ENCODE data around the gene MAP2K3.

The MAP2K3 gene

DNA sequence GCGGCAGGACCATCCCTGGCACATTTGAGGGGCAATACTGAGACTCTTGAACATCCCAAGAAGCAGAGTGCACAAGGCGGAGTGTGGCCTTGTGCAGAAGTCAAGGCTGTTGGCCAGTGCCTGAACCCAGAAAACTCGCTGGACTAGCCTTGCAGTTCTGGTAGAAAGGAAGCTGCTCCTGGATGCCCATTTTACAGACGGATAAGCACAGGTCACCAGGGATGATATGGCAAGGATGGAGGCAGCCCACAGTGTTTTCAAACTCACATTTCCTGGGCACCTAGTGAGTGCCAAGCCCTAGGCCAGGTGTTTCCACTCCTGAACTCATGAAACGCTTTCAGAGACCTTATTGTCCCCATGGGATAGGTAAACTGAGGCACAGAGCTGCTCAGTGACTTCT, 1.7 kb upstream of the MAP2K3 start:
- no peak for DNase-seq (ENCODE audit: low read depth in 2 of 2)

DNA sequence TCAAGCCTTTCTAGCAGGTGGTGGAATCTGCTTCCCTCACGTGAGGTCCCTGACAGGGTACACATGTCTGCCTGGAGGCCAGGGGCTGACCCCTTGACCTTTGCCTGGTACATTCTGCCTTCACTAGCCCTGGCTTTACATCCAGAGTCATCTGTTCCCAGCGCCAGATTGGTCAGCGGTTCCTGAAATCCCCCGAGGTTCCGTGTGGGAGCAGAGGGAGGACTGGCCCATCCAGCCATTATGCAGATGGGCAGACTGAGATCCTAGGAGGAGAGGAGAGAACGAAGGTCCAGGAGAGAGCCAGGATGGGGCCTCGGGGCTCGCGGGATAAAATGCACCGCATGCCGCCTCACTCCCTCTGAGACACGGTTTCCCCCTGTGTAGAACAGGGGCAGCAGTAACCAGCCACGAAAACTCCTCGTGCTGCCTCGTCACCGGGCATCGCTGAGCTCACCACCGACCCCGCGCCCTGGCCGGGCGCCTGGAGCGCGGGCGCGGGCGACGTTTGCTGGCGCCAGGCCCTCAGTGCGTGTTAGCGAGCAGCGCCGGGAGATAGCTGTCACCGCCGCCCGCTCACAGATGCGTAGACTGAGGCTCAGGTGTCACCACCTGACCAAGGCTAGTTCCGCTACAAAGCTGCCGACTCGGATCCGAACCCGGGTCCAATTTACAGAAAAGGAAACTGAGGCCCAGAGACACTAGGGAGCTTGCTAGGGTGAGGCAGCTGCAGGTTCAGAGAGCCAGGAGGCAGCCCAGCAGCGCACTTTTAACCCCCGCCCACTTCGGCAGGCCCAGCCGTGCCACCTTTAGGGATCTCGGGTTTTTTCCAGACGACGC, 811 bp upstream of the MAP2K3 start:
- DNase-seq (ENCODE audit: low read depth in 2 of 2) = no peak

DNA sequence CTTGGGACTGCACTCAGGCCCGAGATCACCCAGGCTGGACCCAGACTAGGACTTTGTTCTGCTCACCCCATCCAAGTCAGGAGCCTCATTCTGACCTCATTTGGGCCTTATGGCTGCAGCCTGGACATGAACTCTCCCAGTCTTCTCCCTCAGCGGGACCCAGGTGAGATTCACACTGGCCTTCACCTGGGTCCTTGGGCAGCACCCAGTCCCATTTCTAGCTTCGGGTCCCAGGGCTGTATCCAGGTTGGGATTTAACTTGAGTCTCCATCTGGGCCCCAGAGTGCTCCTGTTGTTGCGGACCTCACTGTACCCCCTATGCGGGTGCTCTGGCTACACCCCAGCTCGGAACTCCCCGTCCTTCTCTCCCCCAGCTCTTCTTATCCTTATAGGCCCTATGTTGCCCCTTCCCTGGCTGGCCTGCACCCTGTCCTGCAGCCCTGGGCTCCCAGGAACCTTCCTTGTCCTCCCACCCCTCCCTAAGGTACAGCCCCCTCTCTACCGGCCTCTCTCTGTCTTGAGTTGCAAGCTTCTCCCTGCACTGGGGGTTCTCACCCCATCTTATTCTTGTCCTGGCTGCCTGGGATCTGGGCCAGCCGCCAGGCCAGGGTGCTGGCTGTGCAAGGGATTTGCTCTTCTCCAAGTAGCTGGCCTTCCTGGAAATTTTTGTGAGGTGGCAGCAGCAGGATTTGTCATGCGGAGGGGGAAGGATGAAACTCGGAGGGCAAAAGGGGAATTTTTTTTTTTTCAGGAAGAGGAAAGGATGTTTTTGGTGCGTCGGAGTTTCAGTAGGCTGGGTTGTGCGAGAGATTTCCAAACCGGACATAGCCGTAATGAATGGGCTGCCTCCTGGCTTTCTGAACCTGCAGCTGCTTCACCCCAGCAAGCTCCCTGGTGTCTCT, 904 bp downstream of the MAP2K3 start:
- DNase-seq (ENCODE audit: low read depth in 2 of 2) = no peak

DNA sequence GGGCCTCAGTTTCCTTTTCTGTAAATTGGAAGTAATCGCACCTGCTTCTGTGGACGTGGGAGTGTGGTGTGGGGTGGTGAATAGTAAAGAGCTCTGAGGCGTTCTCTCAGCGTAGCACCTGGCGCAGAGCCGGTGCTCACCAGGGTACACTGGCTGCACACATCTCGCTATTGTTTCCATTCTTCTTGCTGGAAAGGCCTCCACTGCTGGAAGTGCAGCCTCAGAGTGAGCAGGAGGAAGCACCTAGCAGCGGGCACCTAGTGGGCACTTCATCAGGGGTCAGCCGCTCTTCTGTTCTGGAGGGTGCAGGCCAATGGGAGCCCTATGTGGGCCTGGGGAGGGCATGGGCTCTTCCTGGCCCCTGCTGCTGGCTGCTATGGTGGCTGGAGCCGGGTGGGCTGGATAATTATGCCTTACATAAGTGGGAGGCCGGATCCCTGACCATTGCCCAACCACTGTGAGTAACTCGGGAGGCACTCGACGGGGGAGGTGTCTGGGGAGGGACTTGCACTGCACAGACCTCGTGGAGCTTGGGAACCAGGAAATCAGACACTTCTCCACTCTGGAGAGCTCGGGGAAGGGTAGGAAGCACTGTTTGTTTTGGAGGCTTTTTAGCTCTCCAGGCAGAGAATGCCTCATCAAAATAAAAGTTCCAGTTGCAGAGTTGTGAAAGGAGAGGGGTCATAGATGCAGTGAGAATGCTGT, 1.7 kb downstream of the MAP2K3 start:
- DNase-seq (ENCODE audit: low read depth in 2 of 2) = no peak

DNA sequence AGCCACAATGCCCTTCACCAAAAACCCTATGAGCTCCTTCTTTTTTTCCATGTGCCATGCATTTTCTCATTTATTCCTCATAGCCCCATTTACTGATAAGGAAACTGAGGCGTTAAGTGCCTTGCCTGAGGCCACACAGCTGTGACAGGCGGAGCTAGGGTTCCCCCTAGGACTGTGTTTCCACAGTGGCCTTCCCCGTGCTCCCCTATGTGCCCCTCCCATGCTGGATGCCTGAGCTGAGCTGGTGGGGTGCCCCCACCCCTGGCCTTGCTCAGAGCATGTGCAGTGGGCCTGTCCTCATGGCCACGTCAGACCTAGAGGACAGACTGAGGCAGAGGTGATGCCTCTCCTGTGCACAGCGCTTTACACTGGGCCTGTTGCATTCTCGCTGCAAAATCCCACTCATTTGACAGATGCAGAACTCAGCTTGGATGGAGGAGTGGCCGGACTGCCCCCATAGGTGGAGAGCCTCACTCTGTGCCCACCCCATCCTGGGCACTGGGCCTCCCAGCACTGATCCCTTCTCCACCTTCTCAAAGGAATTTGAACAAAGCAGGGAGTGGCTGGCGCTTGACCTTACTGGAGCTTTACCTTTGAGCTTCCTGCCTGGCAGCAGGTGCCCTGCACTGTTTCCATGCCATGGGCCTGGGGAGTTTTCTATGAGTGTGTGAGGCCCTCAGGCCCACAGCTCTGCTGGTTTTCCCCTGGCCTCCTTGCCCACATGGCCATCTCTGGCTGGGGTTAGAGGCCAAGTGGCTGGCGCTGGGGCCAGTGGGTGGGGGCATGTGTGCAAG, 2.6 kb downstream of the MAP2K3 start:
- no peak for DNase-seq (ENCODE audit: low read depth in 2 of 2)

DNA sequence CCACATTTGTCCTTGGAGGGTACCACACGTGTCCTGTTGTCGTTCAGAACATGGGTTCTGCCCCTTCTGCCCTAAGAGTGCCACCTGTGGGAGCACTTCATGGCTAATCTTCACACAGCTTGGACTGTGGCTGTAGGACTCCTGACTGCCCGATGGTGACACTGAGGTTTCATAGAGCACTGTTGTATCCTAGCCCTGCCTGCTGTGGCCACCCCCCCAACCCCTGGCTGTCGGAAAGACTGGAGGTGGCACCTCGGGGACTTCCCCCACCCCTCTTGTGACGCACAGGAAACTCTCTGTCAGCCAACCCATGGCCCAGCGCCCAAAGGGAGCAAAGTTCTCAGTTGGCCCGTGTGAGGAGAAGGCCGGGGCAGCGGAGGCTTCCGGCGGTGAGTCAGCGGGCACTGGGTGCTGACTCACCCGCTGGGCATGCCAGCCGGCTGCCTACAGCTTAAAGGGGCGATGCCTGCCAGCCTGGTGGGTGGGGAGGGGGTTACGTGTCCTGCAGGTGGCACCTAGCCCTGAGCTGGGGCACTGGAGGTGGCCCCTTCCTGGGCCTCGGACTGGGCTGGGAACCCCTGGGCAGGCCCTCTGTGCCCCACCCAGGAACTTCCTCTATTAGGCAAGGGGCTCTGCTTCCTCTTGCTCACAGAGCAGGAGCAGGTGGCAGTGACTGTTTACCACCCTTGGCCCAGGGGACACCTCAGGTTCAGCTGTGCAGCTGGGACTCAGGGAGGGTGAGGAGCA, 3.4 kb downstream of the MAP2K3 start:
- peak; percentile 86 to 91 for DNase-seq (ENCODE audit: low read depth in 2 of 2)

DNA sequence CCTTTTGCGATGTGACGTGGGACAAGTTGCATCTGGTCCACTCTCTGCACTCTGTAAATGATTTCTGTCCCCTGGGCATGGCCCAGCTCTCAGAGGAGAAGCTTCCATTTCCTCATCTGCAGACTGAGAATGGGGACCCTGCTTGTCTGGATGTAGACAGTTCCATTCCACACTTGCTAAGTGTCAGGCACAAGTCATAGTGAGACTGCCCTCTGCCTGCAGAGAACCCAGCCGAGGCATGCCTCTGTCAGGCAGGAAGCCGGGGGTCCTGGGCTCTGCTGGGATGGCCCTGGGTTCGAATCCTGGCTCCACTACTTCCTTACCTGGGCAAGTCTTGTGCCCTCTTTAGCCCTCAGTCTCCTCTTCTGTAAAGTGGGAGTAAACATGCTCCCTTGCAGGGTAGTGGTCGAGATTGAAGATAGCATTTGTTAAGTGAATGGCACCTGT, 4.1 kb downstream of the MAP2K3 start:
- no peak for DNase-seq (ENCODE audit: low read depth in 2 of 2)

DNA sequence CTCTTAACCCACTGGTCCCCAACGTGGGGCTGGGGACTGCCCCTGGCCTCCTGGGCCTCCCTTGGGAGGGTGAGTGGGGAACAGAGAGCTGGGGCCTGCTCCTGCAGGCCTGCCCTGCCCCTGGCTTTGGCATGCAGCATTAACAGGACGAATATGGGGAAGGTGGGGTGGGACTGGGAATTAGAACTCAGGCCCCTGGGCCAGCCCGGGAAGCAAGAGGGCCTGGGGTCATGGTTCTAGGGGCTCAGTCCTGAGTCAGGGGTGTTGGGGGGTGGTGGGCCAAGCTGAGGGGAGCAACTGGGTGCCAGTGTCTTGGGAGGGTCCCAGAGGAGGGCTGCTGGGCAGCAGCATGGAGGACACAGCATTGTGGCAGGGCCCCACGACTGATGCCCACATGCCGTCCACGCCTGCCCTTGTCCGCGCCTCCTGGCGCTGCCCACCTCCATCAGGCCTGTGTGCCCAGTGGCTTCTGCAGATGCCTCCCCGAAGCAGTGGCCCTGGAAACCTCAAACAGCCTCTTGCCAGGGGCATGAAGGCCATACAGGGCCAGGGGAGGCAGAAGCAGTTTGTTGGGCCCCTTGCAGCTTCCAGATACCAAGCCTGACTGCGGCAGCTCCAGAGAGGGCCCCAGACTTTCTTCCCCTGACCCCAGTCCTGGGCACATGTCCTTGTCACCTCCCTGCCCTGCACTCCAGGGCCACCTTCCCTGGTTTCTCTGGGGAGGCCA, 4.8 kb downstream of the MAP2K3 start:
- DNase-seq (ENCODE audit: low read depth in 2 of 2) = no peak

DNA sequence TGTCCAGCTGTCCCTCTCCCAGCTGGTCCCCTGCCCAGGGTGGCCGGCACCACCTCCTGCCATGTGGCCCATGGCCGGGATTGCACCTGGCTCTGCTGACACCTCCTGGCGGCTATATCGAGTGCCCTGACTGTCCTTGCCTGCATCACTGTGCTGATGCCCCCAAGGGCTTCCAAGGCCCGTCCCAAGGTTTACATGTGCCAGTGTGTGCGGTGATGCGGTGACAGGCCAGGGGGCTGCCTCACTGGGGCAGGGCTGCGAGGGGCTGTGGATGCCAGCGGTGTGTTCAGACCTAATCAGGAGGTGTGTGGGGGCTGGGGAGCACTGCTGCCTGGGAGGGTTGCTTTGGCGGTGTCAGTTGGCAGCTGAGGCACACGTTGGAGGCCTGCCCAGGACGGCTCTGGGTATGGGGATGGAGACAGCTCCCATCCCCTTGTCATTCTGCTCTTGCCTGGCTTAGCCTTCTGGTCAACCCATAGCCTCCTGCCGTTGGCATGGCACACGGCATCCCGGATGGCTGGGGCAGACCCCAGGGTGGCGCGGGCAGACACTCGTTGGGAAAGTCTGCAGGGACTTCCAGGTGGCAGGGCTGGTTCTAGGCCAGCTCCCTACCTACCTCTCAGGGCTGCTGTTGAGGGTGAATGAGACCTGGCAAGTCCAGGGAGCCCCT, 5.5 kb downstream of the MAP2K3 start:
- no peak for DNase-seq (ENCODE audit: low read depth in 2 of 2)

DNA sequence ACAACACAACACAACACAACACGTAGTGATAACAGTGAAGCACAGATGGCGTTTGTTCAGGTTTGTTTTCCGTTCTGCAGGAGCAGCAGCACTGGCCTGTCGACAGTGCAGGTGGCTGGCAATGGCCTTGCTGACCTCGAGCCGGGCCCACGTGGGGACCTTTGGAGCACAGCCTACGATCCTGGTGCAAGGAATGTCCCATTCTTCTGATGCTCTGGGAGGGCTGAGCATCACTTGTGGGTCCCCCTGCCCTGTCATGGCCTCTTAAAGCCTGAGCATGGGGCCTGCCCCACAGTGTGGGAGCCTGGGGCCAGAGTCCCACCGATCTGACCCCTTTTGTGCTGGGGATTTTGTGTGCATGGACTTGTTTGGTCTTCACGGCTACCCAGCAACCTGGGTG, 6.8 kb downstream of the MAP2K3 start:
- DNase-seq (ENCODE audit: low read depth in 2 of 2) = no peak

DNA sequence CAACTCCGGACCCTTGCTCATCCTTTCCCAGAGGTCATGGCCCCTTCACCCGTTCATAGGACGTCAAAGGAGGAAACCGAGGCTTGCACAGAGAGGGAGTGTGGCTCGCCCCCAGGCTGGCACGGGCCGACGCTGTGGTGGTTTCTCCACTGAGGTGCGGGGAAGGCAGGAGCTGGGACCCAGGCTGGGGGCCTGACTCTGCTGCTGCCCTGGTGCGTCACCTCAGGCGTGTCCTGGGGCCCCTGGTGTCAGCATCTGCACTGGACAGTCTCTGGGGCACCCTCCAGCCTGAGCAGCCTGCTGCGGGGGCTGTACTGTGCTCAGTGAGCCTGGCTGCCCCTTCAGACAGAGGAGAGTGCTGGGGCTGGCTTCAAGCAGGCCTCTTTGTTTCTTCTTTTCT, 7.4 kb downstream of the MAP2K3 start:
- no peak for DNase-seq (ENCODE audit: low read depth in 2 of 2)

DNA sequence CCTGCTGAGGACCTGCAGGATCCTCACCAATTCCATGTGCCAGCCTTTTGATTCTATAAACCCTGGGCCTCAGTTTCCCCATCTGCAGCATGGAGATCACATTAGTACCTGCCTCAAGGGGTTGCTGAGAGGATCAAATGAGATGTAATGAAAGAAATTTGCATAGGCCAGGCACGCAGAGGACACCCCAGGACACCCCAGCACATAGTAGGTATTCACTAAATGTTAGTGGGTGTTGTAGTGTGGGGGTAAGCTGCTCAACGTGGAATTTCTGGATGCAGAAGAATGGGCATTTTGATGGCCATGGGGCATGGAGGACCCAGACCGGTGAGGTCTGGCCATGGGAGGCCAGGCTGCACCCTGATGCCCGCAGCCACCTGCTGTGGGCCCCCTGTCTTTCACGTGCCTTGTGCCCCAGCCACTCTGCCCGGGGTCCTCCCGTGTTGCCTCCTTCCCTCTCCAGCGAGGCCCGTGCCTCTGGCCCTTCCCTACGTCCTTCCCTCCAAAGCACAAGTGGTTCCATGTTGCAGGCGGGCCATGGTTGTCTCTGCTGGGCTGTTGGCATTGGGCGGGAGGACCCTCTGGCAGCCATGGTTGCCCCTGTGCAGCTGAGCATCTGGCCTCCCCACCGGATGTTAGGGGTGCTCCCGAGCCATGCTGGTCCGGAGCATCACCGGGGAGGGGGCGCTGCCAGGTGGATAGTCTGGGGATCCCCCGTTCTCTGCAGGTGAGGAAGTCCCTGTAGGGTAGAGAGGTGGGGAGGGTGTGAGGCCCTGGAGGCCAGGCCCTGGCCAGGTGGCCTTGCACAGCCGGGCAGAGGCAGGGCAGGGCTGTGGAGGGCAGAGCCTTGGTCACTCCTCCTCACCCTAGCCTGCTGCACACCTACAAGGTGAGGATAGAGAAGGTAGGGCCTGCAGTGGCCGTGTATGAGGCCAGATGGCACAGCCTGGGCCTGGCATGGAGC, 8.6 kb downstream of the MAP2K3 start:
- DNase-seq (ENCODE audit: low read depth in 2 of 2) = no peak

DNA sequence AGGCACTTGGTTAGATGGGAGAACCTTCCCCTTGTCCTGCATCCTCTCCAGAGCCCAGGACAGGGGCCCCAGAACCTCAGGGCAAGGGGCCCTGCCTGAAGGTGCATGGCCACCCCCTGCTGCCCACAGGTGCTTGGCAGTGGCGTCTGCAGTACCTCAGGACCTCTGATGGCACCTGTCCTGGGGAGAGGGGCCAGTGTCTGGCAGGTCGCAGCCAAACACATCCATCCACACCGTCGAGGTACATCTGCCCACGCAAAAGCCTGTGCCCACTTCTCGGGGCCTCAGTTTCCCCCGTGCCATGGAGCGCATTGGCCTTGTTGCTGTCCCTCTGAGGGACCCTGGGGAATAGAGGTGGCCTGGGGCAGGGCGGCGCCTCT, 9.3 kb downstream of the MAP2K3 start:
- DNase-seq (ENCODE audit: low read depth in 2 of 2) = no peak

DNA sequence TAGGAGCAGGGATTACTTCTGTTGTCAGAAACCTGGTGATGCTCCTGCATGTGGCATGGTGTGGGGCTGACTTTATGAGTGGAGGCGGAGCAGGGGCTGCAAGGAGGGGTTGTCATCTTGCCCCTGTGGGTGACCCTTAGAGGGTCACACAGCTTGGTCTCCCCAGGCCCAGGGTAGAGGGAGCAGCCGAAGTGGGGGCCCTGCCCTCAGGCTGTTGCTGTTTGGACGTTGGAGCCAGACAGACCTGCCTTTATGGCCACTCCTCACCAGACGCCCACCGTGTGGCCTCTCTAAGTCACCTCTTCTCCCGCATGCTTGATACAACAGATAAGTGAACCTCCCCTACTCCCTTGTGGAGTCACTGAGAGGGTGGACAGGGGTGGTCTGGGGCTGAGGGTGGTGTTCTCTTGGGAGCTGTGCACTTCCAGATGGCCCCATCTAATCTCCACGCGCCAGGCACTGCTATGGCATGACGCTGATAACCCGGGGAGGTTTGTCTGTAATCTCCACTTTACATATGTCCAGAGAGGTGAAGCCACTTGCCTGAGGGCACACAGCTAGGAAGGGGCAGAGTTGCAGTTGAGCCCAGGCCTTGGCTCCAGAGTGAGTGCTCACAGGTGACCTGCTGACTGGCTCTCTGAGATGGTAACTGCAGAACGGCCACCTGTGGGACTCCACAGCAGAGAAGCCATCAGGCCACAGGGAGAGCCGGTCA, 10.0 kb downstream of the MAP2K3 start:
- DNase-seq (ENCODE audit: low read depth in 2 of 2) = no peak

DNA sequence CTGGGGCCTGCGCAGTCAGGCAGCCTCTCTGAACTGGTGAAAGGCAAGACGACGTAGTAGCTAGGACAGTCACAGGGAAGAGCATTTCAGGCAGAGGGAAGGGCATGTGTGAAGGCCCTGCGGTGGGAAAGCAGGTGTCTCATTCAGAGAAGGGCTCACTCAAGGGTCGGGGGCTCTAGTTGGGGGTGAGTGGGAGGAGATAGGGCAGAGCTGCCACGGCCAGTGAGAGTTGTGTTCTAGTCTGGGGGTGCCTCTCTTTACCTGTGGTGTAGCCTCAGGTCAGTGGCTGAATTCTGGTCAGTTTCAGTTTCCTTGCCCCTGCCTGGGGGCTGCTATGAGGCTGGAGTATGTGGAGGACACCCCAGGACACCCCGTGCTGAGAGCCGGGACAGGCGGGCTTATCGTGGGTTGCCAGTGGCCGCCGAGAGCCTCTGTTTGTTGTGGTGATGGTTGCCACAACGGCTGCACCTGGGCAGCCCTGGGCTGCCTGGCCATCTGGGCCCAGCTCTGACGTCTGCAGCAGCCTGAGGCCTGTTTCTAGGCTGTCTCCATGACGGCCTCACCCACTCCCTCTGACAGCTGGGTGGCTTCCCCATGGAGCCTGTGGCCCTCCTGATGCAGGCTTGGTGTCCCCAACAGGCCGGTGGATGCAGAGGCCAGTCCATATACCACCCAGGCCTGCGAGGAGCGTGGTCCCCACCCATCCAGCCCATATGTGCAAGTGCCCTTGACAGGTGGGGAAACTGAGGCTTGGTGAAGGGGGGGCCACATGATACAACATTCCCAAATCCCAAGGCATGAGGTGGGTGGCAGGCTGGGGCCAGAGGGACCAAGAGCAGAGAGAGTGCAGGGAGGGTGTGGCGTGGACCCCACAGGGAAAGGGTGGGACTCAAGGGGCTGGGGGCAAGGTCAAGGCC, 10.8 kb downstream of the MAP2K3 start:
- DNase-seq (ENCODE audit: low read depth in 2 of 2) = no peak
